Nucleus accumbens (tissue), 56 donors: ENCODE results near the gene SSTR5.
A peak's percentile ranks its signal among the peaks of the same experiment; 100 is the strongest.

Source experiments
- DNase-seq, 56 donors: peaks; one replicate each; lab custom pipeline; 2025; lab: John Stamatoyannopoulos, UW

SSTR5 gene

DNA sequence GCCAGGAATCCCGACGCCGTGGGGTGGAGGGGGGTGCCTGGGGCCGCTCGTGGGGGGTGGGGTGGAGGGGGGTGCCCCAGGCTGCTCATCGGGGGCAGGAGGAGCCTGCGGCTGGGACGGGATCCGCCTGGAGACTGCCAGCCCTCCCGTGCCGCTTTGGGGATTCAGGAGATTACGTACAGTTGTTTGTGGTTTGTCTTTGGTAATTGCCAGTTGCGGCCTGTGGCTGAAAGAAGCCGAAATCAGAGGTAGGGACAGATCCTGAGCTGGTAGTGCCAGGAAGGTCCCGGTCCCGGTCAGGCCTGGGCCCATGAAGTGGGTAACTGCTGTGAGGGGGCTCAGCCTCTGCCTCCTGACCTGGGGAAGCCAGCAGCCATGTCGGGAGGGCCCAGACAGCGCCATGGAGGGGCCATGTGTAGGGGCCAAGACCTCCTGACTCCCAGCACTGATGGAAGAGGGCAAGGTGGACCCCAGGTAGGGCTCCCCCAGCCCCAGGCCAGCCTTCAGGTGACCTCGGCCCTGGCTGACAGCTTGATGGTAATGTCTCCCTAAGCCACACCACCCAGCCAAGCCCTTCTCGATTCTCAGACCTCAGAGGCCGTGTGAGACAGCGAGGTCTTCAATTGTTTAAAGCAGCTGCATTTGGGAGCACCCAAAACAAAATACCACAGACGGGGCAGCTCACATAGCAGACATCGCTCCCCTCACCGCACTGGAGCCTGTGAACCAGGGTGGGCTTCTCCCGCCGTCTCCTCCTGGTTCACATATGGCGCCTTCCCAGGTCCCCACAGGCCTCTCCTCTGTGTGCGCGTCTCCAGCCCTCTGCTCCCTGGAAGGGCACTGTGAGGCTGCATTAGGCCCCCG lies 34.9 kb upstream of the SSTR5 start:
- DNase-seq, result no peak

DNA sequence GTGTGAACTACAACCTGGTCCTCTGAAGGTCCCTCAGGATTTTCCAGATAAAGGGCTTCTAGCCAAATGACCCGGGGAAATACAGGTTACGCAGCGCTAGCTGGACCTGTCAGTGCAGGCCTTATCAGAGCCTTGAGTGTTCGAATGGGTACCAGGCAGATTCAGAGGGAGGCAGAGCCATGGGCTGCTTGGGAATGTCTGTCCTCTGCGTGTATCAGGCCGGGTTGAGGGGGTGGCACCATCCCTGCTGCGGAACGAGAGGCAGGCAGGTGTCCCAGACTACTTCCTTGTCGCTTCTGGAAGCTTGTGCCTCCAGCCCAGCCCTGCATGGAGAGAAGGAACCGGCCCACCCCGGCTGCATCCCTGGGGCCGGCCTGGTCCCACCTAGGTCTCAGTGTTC lies 33.6 kb upstream of the SSTR5 start:
- no peak for DNase-seq

DNA sequence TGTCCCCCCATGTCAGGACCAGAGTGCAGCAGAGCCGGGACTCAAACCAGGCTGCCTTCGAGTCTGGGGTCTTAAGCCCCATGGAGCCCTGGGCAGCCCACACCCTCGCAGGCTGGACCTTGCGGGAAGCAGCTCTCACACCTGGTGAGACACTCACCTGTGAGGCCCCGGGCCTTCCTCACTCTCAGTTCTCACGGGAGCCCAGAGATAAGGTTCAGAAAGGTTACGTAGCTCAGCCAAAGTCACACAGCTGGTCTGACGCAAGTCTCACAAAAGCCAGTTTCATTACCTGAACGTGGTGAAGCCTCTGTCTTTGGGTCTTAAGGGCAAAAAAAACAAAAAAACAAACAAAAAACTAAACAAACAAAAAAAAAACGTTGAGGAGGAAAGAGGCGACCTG lies 32.8 kb upstream of the SSTR5 start:
- no peak for DNase-seq

DNA sequence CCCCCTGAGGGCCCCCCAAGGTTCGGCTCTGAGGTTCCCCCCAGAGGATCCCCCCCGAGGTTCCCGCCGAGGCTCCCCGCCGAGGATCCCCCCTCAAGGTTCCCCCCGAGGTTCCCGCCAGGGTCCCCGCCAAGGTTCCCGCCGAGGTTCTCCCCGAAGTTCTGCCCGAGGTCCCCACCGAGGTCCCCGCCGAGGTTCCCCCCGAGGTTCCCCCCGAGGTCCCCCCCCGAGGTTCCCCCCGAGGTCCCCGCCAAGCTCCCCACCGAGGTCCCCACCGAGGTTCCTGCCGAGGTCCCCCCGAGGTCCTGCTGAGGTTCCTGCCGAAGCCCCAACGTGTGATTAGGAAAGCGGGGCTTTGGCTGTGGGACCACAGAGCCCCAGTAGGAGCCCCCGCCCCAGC lies 32.2 kb upstream of the SSTR5 start:
- DNase-seq, result peak in 1 of 56 donors; percentile 31

DNA sequence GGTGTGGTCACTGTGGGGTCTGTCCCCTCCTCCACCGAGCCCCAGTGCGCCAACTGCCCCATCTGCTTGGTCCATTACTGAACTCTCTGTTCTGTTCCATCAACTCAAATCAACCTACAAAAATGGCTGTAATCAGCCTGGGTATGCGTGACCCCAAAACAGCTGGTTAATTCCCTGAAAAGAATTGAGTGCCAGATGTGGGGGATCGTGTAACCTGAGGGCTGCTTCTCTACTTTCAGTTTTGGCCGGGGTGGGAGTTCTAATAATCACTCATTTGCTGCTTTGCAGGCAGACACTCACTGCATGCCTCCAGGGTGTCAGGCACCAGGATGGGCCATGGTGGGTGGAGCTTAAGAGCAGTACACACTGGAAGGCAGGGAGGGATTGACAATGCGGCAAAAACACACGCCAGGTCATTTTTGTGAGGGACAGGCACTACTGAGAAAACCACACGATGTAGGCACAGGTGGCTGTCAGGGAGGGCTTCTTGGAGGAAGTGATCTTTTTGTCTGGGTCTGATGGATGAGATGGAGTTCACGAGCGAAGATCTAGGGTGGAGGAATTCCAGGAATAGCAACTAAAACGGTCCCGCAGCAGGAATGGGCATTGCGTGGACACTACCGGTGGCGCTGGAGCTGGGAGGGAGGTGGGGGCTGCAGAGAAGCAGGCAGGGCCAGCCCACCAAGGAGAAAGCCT lies 30.4 kb upstream of the SSTR5 start:
- no peak for DNase-seq

DNA sequence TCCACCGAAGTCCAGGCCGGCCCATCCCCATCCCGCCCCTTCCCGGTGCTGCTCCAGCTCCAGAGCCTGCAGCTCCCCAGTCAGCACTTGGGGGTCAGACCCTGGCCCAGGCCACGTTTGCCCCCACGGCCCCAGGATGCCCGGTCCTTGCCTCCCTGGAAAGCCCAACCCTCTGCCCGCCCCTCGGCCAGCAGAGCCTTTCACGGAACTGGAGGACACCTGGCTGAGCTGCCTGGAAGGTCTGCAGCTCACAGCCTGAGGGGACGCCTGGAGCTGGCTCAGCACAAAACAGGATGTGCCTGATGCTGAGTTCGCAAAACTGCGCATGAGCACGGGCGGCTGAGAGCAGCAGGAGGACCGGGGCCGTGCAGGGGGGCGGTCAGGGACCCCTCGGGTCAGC lies 29.7 kb upstream of the SSTR5 start:
- peak in 2 of 56 donors; percentile 18 to 36 for DNase-seq

DNA sequence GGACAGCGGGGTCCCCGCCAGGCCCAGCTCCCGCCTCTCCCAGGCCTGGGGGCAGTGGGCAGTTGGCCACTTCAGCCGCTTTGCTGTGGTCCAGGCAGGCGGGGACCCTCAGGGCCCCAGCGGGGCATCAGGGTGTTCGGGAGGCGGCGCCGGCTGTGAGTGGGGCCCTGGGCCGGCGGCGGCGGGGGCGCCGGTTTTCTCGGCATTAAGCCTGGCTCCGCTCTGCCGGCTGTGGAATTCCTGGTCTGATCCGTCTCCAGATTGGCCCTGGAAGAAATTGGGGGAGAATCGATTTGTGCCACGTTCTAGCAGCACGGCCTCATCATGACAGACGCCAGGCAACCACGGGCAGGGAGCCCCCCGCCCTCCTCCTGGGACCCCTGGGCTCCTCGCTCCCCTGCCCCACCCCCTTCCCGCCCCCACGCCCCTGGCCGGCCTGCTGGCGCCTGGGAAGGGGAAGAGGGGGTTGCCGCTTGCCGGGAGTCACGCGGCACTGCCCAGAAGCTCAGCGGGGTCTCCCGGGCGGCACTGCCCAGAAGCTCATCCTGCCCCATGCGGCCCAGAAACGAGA lies 28.6 kb upstream of the SSTR5 start:
- peak in 2 of 56 donors; percentile 28 to 53 for DNase-seq

DNA sequence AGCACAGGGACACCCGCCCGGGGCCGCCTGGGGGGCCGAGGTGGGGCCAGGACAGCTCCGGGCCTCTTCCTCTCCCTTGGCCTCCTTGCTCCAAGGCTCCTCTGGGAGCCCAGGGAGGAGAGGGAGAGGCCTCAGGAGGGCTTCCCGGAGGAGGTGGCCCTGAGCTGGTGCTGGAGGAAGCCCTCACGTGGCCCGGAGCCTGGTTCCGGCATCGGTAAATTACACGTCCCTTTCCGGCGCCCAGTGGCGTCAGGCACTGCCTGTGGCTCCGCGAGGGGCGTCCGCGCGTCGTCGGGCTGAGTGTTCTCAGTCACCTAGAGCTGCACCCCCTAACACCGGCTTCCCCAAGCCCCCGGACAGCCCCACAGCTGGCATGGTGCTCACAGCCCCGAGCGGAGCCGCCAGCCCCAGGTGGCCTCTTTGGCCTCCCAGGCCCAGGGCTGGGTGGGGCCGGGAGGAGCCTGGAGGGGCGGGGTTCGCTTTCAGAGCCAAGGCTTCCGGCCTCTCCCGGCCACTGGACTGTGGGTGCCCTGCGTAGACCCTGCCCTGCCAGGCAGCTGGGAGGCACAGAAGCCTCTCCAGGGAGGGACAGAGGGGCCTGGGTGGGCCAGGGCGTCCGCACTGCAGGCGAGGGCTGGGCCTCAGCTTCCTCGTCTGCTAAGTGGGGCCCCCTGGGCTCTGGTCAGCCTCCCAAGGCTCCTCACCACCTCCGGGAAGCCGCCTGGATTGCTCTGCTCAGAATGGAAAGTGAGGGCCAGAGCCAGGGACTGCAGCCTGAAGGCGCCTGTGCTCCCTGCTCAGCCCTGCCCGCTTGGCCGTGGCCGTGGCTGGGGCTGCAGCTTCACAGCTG lies 27.9 kb upstream of the SSTR5 start:
- DNase-seq, result peak in 2 of 56 donors; percentile 33 to 53

DNA sequence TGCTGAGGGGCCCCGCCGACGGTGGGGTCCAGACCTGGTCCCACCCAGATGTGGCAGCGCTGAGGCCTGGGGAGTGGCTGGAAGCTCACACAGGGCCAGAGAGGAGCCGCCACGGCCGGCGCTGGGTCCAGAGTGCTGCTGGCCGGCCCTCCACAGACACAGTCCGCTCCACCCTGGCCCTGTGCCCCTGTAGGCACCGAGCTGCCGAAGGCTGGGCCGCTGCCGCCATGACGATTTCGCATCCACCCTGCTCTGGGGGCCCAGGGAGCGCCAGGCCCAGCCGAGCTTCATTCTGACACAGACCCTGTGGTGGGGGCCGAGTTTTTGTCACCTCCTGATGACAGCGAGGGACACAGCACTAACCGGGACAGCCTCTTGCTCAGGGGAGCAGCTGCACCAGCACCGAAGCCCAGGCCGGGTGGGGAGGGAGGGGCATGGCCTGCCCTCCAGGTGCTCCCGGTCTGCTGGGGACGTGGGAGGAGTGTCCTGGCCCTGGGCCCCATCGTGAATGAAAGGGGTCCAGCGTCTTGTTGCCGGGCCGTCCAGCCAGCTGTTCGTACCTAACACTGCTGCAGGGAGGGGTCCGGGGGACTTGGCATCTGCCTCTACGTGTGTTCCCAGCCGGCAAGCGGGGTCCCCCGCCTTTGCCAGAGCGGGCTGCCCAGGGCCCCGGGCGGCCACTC lies 27.1 kb upstream of the SSTR5 start:
- peak in 30 of 56 donors; percentile 26 to 73 (median 52) for DNase-seq

DNA sequence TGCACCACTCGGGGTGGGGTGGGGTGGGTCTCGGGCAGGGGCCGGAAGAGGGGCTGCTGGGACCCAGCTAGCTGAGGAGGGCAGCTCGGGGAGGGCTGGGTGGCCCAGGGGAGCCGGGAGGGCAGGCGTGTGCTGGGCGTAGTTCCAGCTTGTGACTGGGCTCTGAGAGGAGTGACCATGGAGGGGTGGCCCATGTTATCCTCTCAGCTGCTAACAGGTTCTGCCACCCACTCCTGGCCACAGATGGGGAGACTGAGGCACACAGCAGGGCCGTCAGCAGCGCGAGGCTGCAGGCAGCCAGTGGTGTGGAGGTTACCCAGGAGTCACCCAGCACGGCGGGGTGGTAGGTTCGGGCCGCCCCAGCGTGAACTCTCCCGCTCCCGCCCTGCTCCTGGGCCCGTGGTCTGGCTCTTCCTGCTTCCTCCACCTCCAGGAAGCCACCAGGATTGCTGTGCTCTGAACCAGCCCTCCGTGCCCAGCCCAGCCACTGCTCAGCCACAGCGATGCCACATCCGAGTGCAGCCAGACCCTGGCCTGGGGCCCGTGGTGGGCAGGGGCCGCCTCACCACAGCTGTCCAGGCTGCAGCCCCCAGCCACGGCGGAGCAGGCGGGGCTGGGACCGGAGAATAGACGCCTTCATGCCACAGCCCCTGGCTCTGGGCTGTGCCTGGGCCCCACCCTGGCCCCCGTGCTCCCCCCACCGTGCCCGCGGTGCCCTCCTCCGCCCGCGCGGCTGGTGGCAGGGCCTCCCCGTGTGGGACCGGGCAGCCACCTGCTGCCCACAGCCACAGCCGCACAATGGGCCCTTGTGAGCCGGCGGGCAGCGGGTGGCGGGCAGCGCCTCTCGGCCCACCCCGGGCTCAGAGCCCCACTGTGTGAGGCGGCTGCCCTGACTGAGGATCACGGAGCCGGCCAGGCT lies 26.3 kb upstream of the SSTR5 start:
- DNase-seq, result peak in 54 of 56 donors; percentile 23 to 96 (median 84)

DNA sequence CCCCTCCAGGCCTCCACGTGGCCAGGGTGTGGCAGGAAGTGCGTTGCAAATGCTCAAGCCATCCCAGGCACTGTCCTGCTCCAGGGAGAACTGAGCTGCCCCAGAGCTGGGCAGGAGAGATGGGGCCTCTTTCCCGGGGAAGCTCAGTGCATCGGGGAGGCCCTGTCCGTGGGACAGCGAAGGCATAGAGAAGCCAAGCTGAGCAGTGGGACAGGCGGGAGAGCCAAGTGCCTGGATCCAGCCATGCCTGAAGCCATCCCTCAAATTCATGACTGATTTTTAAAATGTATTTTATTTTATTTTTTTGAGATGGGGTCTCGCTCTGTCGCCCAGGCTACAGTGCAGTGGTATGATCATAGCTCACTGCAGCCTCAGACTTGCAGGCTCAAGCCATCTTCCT lies 25.4 kb upstream of the SSTR5 start:
- no peak for DNase-seq

DNA sequence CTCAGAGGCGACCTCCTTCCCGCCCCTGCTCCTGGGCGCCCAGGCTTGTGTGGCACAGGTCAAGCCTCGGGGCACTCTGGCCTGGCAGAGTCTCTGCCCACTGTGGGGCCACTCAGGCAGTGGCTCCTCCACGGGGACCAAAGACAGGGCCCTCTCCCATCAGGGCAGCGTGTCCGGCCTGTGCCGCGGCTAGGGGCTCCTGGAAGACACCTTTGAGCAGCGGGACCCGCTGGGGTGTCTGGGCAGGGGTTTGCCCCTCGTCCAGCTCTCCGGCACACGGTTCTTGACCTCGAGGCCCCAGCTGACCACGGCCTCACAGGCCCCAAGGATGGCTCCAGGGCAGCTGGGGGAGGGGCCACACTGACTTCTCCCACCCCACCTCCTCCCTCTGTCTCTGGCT lies 24.7 kb upstream of the SSTR5 start:
- DNase-seq, result no peak

DNA sequence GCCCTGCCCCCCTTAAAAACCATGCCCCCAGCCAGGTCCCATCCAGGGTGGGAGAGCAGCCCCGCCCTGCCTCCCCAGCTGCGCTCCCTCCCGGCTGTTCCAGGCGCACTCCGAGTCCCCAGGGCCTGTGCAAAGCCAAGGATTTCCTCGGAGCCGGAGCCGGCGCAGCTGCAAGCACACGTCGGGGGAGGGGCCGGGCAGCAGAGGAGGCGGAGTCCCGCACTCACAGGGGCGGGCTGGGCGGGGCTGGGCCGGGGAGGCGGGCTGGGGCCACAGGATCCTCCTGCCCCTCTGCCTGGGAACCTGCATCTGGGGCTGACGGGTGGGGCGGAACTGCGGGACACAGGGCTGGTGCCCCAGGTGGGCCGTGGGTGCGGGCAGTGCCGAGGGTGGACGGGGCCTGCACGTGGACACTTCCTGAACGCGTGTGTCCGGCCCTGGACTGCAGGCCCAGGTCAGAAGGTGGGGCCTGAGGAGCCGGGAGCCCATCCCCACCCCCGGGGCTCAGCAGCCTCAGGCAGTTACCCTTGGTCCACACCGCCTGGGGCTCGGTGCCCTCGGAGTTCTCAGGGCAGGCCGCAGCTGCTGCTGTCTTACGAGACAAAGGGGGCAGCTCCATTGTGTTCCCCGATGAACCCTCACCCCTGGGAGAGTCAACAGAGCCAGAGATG lies 24.0 kb upstream of the SSTR5 start:
- DNase-seq, result peak in 53 of 56 donors; percentile 19 to 91 (median 76)

DNA sequence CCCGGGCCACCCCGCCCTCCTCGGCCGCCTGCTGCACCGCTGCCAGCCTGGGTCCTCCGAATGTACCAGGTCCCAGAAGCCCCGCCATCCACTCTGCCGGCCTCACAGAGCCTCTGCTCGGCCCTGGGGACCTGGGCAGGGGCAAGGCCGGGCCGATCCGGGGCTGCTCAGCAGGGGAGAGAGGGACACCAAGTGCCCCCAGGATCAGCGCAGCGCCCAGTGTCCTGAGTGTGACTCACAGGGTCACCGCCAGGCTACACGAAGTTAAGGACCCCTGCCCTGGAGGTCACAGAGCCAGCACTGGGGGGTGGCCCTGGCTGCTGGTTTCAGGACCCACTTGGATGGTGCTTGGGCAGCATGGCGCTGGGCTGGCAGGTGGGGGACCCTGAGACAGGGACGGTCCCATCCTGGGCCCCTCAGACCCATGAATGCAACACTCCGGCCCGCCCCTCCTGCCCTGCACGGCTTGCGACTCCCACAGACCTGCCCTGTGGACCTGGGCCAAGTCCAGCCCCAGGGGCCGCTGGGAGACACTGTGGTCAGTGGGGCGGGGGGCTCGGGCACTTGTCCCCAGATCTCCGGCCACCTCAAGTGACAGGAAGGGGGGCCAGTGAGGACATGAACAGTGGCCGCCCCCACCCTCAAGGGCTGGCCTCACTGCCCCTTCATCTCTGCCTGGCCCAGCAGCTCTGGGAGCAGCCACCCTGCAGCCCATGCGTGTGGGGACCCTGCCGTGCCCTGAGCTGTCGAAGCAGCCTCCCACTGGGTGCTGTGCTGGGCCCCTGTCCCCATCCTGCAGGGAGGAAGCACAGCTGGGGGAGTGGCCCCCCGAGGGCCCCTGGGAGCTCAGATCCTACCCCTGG lies 23.2 kb upstream of the SSTR5 start:
- peak in 1 of 56 donors; percentile 28 for DNase-seq

DNA sequence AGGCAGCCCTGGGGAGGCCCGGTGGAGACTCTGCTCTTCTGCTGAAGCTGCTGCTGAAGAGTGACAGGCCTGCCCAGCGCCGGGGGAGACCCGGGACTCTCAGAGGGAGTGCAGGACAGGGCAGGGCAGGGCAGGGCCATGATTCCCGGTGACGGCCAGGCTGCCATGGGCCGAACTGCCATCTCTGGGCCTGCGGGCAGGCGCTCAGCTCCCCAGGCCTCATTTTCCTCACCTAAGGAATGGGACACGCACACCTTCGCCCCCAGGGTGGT lies 22.6 kb upstream of the SSTR5 start:
- DNase-seq, result no peak

DNA sequence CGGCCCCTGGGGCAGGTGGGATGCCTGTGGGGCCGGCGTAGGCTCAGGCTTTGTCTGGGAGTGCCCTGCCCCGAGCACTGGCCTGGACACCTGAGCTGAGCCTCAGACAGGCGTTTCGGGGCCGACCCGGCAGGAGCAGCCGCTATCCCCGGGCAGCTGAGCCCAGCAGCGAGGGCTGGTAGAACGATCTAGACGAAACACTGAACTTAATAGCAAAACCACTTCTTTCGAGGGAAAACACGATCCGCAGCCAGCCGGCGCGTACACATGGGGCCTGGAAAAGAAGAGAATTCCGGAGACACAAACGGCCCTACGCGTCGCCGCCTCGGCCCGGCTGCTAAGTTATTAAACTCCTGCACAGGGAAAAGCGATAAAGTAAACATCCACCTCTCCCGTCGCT lies 22.0 kb upstream of the SSTR5 start:
- DNase-seq, result no peak

DNA sequence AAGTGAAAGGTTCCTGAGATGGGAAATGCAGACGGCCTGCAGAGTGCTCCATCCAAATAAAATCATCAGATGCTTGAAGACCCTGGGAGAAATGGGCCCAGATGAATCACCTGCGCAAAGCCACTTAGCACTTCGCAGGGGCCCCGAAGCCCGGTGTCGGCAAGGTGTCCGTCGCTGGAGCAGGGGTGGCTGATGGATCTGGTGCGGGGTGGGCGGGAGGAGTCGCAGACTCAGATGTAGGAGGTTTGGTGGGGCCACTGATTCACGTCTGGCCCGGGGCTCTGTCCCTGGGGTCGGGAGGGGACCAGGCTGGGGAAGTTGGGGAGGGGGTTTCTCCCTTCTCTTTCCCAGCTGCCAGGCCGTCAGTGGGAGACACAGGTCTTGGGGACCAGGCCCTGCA lies 21.6 kb upstream of the SSTR5 start:
- DNase-seq, result no peak

DNA sequence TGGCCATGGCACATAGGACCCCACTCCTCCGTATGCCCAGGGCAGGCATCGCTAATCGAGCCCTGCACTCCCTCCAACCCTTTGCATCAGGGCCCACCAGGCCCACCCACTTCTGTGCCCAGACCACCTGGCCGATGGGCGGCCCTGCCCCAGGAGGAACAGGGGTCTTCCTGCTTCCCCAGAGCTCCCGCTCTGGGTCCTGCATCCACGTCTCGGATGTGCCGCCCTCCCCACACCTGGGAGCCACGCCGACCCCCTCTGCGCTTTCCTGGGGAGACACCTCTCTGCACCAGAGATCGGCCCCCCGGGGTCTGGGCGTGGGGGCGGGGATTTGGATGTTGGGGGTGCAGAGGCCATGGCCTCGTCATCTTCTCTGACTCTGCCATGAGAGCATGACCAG lies 21.1 kb upstream of the SSTR5 start:
- no peak for DNase-seq
